HEK293 (cell line): Measurements from ENCODE around the gene HIPK2.

Source experiments
- CTCF ChIA-PET: fragments of 350-600 bp; formaldehyde crosslinking; extraction: SDS; loops from one replicate; lab custom pipeline; 2021; ENCODE audit warnings: antibody characterized with exemption; lab: Yijun Ruan, JAX
- POLR2A ChIA-PET: fragments of 300-600 bp; formaldehyde crosslinking; extraction: SDS; loops from one replicate; lab custom pipeline; 2020; ENCODE audit warnings: antibody characterized with exemption, inconsistent platforms; lab: Yijun Ruan, JAX
- H3K27ac ChIP-seq: fragments of 200-500 bp; sonication (Bioruptor generic); 2 replicates; pipeline ENCODE4 v1.5.1; 2014; ENCODE audit warnings: low read depth, low read length, control low read depth, inconsistent platforms; ENCODE audit errors: extremely low read depth
- H3K36me3 ChIP-seq, 2 experiments: fragments of 200-500 bp in 1 of 2; sonication (Bioruptor generic) in 1 of 2; 1 replicate in 1 of 2; 2 replicates in 1 of 2; pipeline ENCODE4 v1.5.1; 2014 to 2017; ENCODE audit warnings: inconsistent platforms in 2 of 2, low read length in 2 of 2; ENCODE audit not compliant: control insufficient read depth in 2 of 2, insufficient read depth in 1 of 2
- H3K4me1 ChIP-seq: fragments of 200-500 bp; sonication (Bioruptor generic); 2 replicates; pipeline ENCODE4 v1.5.1; 2014; ENCODE audit warnings: mild to moderate bottlenecking, low read length, inconsistent platforms; ENCODE audit not compliant: control insufficient read depth, insufficient read depth
- H3K4me3 ChIP-seq: 2 replicates; pipeline ENCODE4 v1.5.1; 2011; ENCODE audit warnings: low read depth, mild to moderate bottlenecking, control low read depth, low read length, moderate library complexity
- H3K9me3 ChIP-seq: fragments of 200-500 bp; sonication (Bioruptor generic); 2 replicates; pipeline ENCODE4 v1.5.1; 2014; ENCODE audit warnings: low read depth, low read length, inconsistent platforms; ENCODE audit not compliant: control insufficient read depth, insufficient read depth
- CTCF ChIP-seq: fragments of 450-650 bp; formaldehyde crosslinking; IDR thresholded peaks from 2 replicates; pipeline ENCODE4 v1.5.1; 2016; ENCODE audit warnings: missing biosample characterization, missing genetic modification characterization
- FEZF1 ChIP-seq: fragments of 450-650 bp; formaldehyde crosslinking; IDR thresholded peaks from 2 replicates; pipeline ENCODE4 v1.5.1; 2016; ENCODE audit warnings: missing biosample characterization, missing genetic modification characterization
- GLI2 ChIP-seq: fragments of 450-650 bp; formaldehyde crosslinking; IDR thresholded peaks from 2 replicates; pipeline ENCODE4; 2017; ENCODE audit warnings: missing biosample characterization, missing genetic modification characterization, low read depth, borderline replicate concordance
- GLIS1 ChIP-seq: fragments of 450-650 bp; formaldehyde crosslinking; IDR thresholded peaks from 2 replicates; pipeline ENCODE4 v1.5.1; 2016; ENCODE audit warnings: missing biosample characterization, missing genetic modification characterization
- HIC1 ChIP-seq: fragments of 450-650 bp; formaldehyde crosslinking; IDR thresholded peaks from 2 replicates; pipeline ENCODE4 v1.5.1; 2016; ENCODE audit warnings: missing biosample characterization, missing genetic modification characterization
- HOXA7 ChIP-seq: sonication (generic); formaldehyde crosslinking; IDR thresholded peaks from 2 replicates; pipeline ENCODE4 v1.8.1; 2022; ENCODE audit warnings: missing genetic modification reagents, borderline replicate concordance
- KLF7 ChIP-seq: fragments of 450-650 bp; formaldehyde crosslinking; IDR thresholded peaks from 2 replicates; pipeline ENCODE4 v1.5.1; 2016; ENCODE audit warnings: missing biosample characterization, missing genetic modification characterization, borderline replicate concordance
- REPIN1 ChIP-seq: fragments of 450-650 bp; formaldehyde crosslinking; IDR thresholded peaks from 2 replicates; pipeline ENCODE4 v1.5.1; 2017; ENCODE audit warnings: missing biosample characterization, missing genetic modification characterization, low read depth
- SALL2 ChIP-seq: fragments of 450-650 bp; formaldehyde crosslinking; IDR thresholded peaks from 2 replicates; pipeline ENCODE4 v1.5.0; 2017; ENCODE audit warnings: missing biosample characterization, mild to moderate bottlenecking, missing genetic modification characterization, borderline replicate concordance
- SCRT2 ChIP-seq: fragments of 450-650 bp; formaldehyde crosslinking; IDR thresholded peaks from 2 replicates; pipeline ENCODE4 v1.5.1; 2016; ENCODE audit warnings: missing biosample characterization, missing genetic modification characterization
- YY1 ChIP-seq: fragments of 450-650 bp; formaldehyde crosslinking; IDR thresholded peaks from 2 replicates; pipeline ENCODE4 v1.5.1; 2018; ENCODE audit warnings: missing biosample characterization, missing genetic modification characterization
- YY2 ChIP-seq: fragments of 450-650 bp; formaldehyde crosslinking; IDR thresholded peaks from 2 replicates; pipeline ENCODE4 v1.5.1; 2016; ENCODE audit warnings: missing biosample characterization, missing genetic modification characterization
- ZBTB21 ChIP-seq: fragments of 450-650 bp; formaldehyde crosslinking; IDR thresholded peaks from 2 replicates; pipeline ENCODE4 v1.5.1; 2017; ENCODE audit warnings: missing biosample characterization, missing genetic modification characterization
- ZBTB44 ChIP-seq: fragments of 450-650 bp; IDR thresholded peaks from 2 replicates; pipeline ENCODE4 v1.5.1; 2018; ENCODE audit warnings: missing biosample characterization, mild to moderate bottlenecking, missing genetic modification characterization
- ZBTB8A ChIP-seq: fragments of 450-650 bp; formaldehyde crosslinking; IDR thresholded peaks from 2 replicates; pipeline ENCODE4 v1.5.1; 2016; ENCODE audit warnings: missing biosample characterization, missing genetic modification characterization
- ZFP3 ChIP-seq: fragments of 450-650 bp; formaldehyde crosslinking; IDR thresholded peaks from 2 replicates; pipeline ENCODE4 v1.5.1; 2016; ENCODE audit warnings: low read depth, missing biosample characterization, missing genetic modification characterization
- ZNF114 ChIP-seq: fragments of 450-650 bp; formaldehyde crosslinking; IDR thresholded peaks from 2 replicates; pipeline ENCODE4 v1.5.0; 2017; ENCODE audit warnings: missing biosample characterization, missing genetic modification characterization
- ZNF155 ChIP-seq: fragments of 450-650 bp; formaldehyde crosslinking; IDR thresholded peaks from 2 replicates; pipeline ENCODE4 v1.5.1; 2016; ENCODE audit warnings: missing biosample characterization, missing genetic modification characterization
- ZNF157 ChIP-seq: fragments of 450-650 bp; formaldehyde crosslinking; IDR thresholded peaks from 2 replicates; pipeline ENCODE4 v1.5.1; 2016; ENCODE audit warnings: missing biosample characterization, missing genetic modification characterization
- ZNF175 ChIP-seq: fragments of 450-650 bp; formaldehyde crosslinking; IDR thresholded peaks from 2 replicates; pipeline ENCODE4 v1.5.1; 2016; ENCODE audit warnings: missing biosample characterization, missing genetic modification characterization
- ZNF18 ChIP-seq: fragments of 450-650 bp; formaldehyde crosslinking; IDR thresholded peaks from 2 replicates; pipeline ENCODE4 v1.5.1; 2016; ENCODE audit warnings: missing biosample characterization, missing genetic modification characterization
- ZNF239 ChIP-seq: fragments of 450-650 bp; formaldehyde crosslinking; IDR thresholded peaks from 2 replicates; pipeline ENCODE4 v1.5.1; 2016; ENCODE audit warnings: missing biosample characterization, missing genetic modification characterization
- ZNF510 ChIP-seq: fragments of 450-650 bp; formaldehyde crosslinking; IDR thresholded peaks from 2 replicates; pipeline ENCODE4 v1.5.1; 2018; ENCODE audit warnings: mild to moderate bottlenecking, missing genetic modification characterization, missing biosample characterization; ENCODE audit not compliant: insufficient replicate concordance
- ZNF514 ChIP-seq: fragments of 450-650 bp; formaldehyde crosslinking; IDR thresholded peaks from 2 replicates; pipeline ENCODE4 v1.5.1; 2016; ENCODE audit warnings: missing biosample characterization, missing genetic modification characterization
- ZNF548 ChIP-seq: fragments of 450-650 bp; formaldehyde crosslinking; IDR thresholded peaks from 2 replicates; pipeline ENCODE4 v1.5.1; 2016; ENCODE audit warnings: missing biosample characterization, missing genetic modification characterization
- ZNF571 ChIP-seq: fragments of 450-650 bp; formaldehyde crosslinking; IDR thresholded peaks from 2 replicates; pipeline ENCODE4 v1.5.0; 2017; ENCODE audit warnings: missing biosample characterization, missing genetic modification characterization
- ZNF610 ChIP-seq: fragments of 450-650 bp; formaldehyde crosslinking; IDR thresholded peaks from 2 replicates; pipeline ENCODE4 v1.5.1; 2016; ENCODE audit warnings: missing biosample characterization, missing genetic modification characterization, borderline replicate concordance
- ZNF629 ChIP-seq: fragments of 450-650 bp; formaldehyde crosslinking; IDR thresholded peaks from 2 replicates; pipeline ENCODE4 v1.5.1; 2017; ENCODE audit warnings: missing biosample characterization, missing genetic modification characterization
- ZNF830 ChIP-seq: fragments of 450-650 bp; IDR thresholded peaks from 2 replicates; pipeline ENCODE4 v1.5.0; 2018; ENCODE audit warnings: missing biosample characterization, missing genetic modification characterization, low read depth, mild to moderate bottlenecking, moderate library complexity

The HIPK2 gene

GRCh38 chr7:139822855-139823254, 45.1 kb upstream of the HIPK2 start:
- H3K36me3 ChIP-seq = no peaks in the 10 kb centered on the region
- TF ChIP-seq ZNF155 (tag by site-specific recombination) (no peak), ZNF571 (tag by site-specific recombination) (no peak), ZBTB21 (no peak), CTCF (tag by site-specific recombination) (no peak), ZNF239 (no peak), YY2 (tag by site-specific recombination) (no peak), ZNF510 (no peak), ZNF629 (tag by site-specific recombination) (no peak), ZFP3 (no peak), ZBTB8A (tag by site-specific recombination) (no peak), ZNF114 (no peak), KLF7 (tag by site-specific recombination) (no peak), ZNF514 (tag by site-specific recombination) (no peak), ZNF548 (no peak), HIC1 (tag by site-specific recombination) (no peak), ZNF157 (no peak), ZBTB44 (tag by site-specific recombination) (no peak), ZNF18 (no peak), ZNF610 (tag by site-specific recombination) (no peak), SALL2 (no peak)
- TF ChIP-seq, all 188 proteins: peak for 0
- Histone ChIP-seq H3K9me3 (no peaks in the 10 kb centered on the region), H3K4me3 (no peak overlapping the region), H3K27ac (no peak overlapping the region), H3K4me1 (no peaks in the 10 kb centered on the region)
- POLR2A ChIA-PET = no interaction called here
- CTCF ChIA-PET = interaction anchor here (0.6 kb wide), 1 partner anchor 31 kb away, joined by 3 read pairs; no protein-coding TSS in a partner anchor

- ChIA-PET CTCF (no interaction called here), POLR2A (no interaction called here)
- Histone ChIP-seq H3K4me3 (no peak overlapping the region), H3K9me3 (no peaks in the 10 kb centered on the region), H3K36me3 (no peaks in the 10 kb centered on the region), H3K27ac (no peak overlapping the region), H3K4me1 (no peaks in the 10 kb centered on the region)
- TF ChIP-seq ZNF175 (no peak), ZNF830 (tag by site-specific recombination) (no peak), FEZF1 (tag by site-specific recombination) (no peak), GLIS1 (tag by site-specific recombination) (no peak), YY1 (tag by site-specific recombination) (no peak), SCRT2 (no peak), GLI2 (tag by site-specific recombination) (no peak), REPIN1 (no peak), HOXA7 (CRISPR knock-in tag) (no peak), HIC1 (tag by site-specific recombination) (no peak)
These were observed 43.7 kb upstream of the HIPK2 start for GRCh38 chr7:139821349-139822105.
